Measurements from ENCODE around the gene LCE1B.

LCE1B gene

GRCh38 chr1:152861374-152861773 lies 49.6 kb downstream of the LCE1B start:
- no peak for ATAC-seq
